HepG2 (cell line): ENCODE results near the gene RNPS1. TPM values are rescaled to one million over a fixed set of nuclear protein-coding genes. Genes with fewer than 3 reads are reported as not detected.

Experiments
- WIZ ChIP-seq: sonication (generic); formaldehyde crosslinking; IDR thresholded peaks from 2 replicates; pipeline ENCODE4 v1.5.1; 2020; ENCODE audit warnings: mild to moderate bottlenecking, missing genetic modification reagents
- ZBTB46 ChIP-seq: sonication (generic); formaldehyde crosslinking; IDR thresholded peaks from 2 replicates; pipeline ENCODE4 v1.4.0; 2020; ENCODE audit warnings: mild to moderate bottlenecking, missing genetic modification reagents, borderline replicate concordance
- ZNF12 ChIP-seq: sonication (generic); formaldehyde crosslinking; IDR thresholded peaks from 2 replicates; pipeline ENCODE4 v1.5.0; 2020; ENCODE audit warnings: missing genetic modification reagents
- polyA plus RNA-seq, 8 experiments: library from polyadenylated mRNA; depleted of rRNA in 3 of 8; stranded (reverse) in 7 of 8; unstranded in 1 of 8; fragments of >200 nt; fragmentation: Illumina TruSeq in 4 of 8; extraction: Trizol in 4 of 8; gene quantifications; 2 replicates each; pipeline versions ENCODE4 v1.2.1 to v1.2.3, GENCODE V29; 2011 to 2016; ENCODE audit warnings: low read depth in 4 of 8, missing spikeins in 1 of 8, mixed read lengths in 1 of 8; ENCODE audit not compliant: insufficient read depth in 1 of 8
- total RNA-seq, 5 experiments: library from RNA; depleted of rRNA; stranded (reverse); fragments of >200 nt; fragmentation: Illumina TruSeq; extraction: Trizol; gene quantifications; 2 replicates each; pipeline ENCODE4 v1.2.3, GENCODE V29; 2016; ENCODE audit warnings: low read depth in 1 of 5
- TF ChIP-seq, protein P1 (sequence below): sonication (generic); formaldehyde crosslinking; IDR thresholded peaks from one replicate; pipeline ENCODE4 v1.5.1; 2020; ENCODE audit warnings: mild to moderate bottlenecking, missing genetic modification reagents; ENCODE audit errors: not compliant biosample characterization

Gene RNPS1
- total and polyA plus RNA-seq, 2 of the 13 experiments (the other 11 are each of a cell fraction or from before 2014, with no cell fraction given) = 126 to 133 TPM

GRCh38 chr16:2251296-2252111 lies 16.4 kb downstream of the RNPS1 start, which contains the start of gene ECI1 (continued):
- TF ChIP-seq, protein P1, sequence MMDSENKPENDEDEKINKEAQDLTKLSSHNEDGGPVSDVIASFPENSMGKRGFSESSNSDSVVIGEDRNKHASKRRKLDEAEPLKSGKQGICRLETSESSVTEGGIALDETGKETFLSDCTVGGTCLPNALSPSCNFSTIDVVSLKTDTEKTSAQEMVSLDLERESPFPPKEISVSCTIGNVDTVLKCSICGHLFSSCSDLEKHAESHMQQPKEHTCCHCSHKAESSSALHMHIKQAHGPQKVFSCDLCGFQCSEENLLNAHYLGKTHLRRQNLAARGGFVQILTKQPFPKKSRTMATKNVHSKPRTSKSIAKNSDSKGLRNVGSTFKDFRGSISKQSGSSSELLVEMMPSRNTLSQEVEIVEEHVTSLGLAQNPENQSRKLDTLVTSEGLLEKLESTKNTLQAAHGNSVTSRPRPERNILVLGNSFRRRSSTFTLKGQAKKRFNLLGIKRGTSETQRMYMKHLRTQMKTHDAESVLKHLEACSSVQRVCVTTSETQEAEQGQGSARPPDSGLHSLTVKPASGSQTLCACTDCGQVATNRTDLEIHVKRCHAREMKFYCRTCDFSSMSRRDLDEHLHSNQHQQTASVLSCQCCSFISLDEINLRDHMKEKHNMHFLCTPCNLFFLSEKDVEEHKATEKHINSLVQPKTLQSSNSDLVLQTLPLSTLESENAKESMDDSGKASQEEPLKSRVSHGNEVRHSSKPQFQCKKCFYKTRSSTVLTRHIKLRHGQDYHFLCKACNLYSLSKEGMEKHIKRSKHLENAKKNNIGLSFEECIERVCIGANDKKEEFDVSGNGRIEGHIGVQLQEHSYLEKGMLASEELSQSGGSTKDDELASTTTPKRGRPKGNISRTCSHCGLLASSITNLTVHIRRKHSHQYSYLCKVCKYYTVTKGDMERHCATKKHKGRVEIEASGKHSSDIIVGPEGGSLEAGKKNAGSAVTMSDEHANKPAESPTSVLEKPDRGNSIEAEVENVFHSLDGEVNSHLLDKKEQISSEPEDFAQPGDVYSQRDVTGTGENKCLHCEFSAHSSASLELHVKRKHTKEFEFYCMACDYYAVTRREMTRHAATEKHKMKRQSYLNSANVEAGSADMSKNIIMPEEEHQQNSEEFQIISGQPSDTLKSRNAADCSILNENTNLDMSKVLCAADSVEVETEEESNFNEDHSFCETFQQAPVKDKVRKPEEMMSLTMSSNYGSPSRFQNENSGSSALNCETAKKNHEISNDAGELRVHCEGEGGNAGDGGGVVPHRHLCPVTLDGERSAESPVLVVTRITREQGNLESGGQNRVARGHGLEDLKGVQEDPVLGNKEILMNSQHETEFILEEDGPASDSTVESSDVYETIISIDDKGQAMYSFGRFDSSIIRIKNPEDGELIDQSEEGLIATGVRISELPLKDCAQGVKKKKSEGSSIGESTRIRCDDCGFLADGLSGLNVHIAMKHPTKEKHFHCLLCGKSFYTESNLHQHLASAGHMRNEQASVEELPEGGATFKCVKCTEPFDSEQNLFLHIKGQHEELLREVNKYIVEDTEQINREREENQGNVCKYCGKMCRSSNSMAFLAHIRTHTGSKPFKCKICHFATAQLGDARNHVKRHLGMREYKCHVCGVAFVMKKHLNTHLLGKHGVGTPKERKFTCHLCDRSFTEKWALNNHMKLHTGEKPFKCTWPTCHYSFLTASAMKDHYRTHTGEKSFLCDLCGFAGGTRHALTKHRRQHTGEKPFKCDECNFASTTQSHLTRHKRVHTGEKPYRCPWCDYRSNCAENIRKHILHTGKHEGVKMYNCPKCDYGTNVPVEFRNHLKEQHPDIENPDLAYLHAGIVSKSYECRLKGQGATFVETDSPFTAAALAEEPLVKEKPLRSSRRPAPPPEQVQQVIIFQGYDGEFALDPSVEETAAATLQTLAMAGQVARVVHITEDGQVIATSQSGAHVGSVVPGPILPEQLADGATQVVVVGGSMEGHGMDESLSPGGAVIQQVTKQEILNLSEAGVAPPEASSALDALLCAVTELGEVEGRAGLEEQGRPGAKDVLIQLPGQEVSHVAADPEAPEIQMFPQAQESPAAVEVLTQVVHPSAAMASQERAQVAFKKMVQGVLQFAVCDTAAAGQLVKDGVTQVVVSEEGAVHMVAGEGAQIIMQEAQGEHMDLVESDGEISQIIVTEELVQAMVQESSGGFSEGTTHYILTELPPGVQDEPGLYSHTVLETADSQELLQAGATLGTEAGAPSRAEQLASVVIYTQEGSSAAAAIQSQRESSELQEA = peak; percentile 75
- TF ChIP-seq ZBTB46 (CRISPR knock-in tag) = peak; percentile 62; the same call in 1 of the 2 replicates
- peak; percentile 50; the same call in 1 of the 2 replicates for TF ChIP-seq WIZ (CRISPR knock-in tag)
- TF ChIP-seq ZNF12 = no peak; the same call in 1 of the 2 replicates
